ENCODE data around the gene FBN3. TPM values are rescaled to one million over a fixed set of nuclear protein-coding genes. Genes with fewer than 3 reads are reported as not detected.

Gene FBN3
- total RNA-seq, 1 donor from 2014 or later = 4.2 TPM

- no peak overlapping the region for H3K9ac ChIP-seq (ENCODE audit: low read depth in 1 of 3, low read length in 3 of 3)
- no peak overlapping the region for H3K27ac ChIP-seq (ENCODE audit: low read depth, low read length)
- peaks cover 38 to 56% (median 44%) of the 10 kb centered on the region in 3 donors for H3K27me3 ChIP-seq (ENCODE audit: control insufficient read depth in 3 of 3, insufficient read depth in 3 of 3, low read length in 3 of 3)
- H3K4me3 ChIP-seq (ENCODE audit: low read length in 3 of 3) = no peak overlapping the region
- peaks cover 0 to 4% (median 3%) of the 10 kb centered on the region in 3 donors for H3K4me1 ChIP-seq (ENCODE audit: control insufficient read depth in 3 of 3, insufficient read depth in 3 of 3, low read length in 3 of 3)
- H3K9me3 ChIP-seq (ENCODE audit: control insufficient read depth in 3 of 3, low read length in 3 of 3) = no peaks in the 10 kb centered on the region
- H3K36me3 ChIP-seq (ENCODE audit: control insufficient read depth in 3 of 3, insufficient read depth in 3 of 3, low read length in 3 of 3) = no peaks in the 10 kb centered on the region
Measured at GRCh38 chr19:8148410-8149260, 757 bp downstream of the FBN3 start.

- Histone ChIP-seq H3K27ac (ENCODE audit: low read depth, low read length) (no peak overlapping the region), H3K9me3 (ENCODE audit: control insufficient read depth in 3 of 3, low read length in 3 of 3) (no peaks in the 10 kb centered on the region), H3K4me3 (ENCODE audit: low read length in 3 of 3) (no peak overlapping the region), H3K9ac (ENCODE audit: low read depth in 1 of 3, low read length in 3 of 3) (no peak overlapping the region), H3K36me3 (ENCODE audit: control insufficient read depth in 3 of 3, insufficient read depth in 3 of 3, low read length in 3 of 3) (no peaks in the 10 kb centered on the region), H3K27me3 (ENCODE audit: control insufficient read depth in 3 of 3, insufficient read depth in 3 of 3, low read length in 3 of 3) (peaks cover 35 to 56% (median 40%) of the 10 kb centered on the region in 3 donors), H3K4me1 (ENCODE audit: control insufficient read depth in 3 of 3, insufficient read depth in 3 of 3, low read length in 3 of 3) (peaks cover 0 to 4% (median 3%) of the 10 kb centered on the region in 3 donors)
Measured at GRCh38 chr19:8148088-8148409, 1.3 kb downstream of the FBN3 start.

GRCh38 chr19:8147582-8147978 is 1.8 kb downstream of the FBN3 start:
- Histone ChIP-seq H3K27me3 (ENCODE audit: control insufficient read depth in 3 of 3, insufficient read depth in 3 of 3, low read length in 3 of 3) (peaks cover 33 to 56% (median 40%) of the 10 kb centered on the region in 3 donors), H3K9ac (ENCODE audit: low read depth in 1 of 3, low read length in 3 of 3) (no peak overlapping the region), H3K27ac (ENCODE audit: low read depth, low read length) (no peak overlapping the region), H3K36me3 (ENCODE audit: control insufficient read depth in 3 of 3, insufficient read depth in 3 of 3, low read length in 3 of 3) (no peaks in the 10 kb centered on the region), H3K9me3 (ENCODE audit: control insufficient read depth in 3 of 3, low read length in 3 of 3) (no peaks in the 10 kb centered on the region), H3K4me1 (ENCODE audit: control insufficient read depth in 3 of 3, insufficient read depth in 3 of 3, low read length in 3 of 3) (peaks cover 0 to 4% (median 3%) of the 10 kb centered on the region in 3 donors), H3K4me3 (ENCODE audit: low read length in 3 of 3) (no peak overlapping the region)

- peaks cover 0 to 4% (median 3%) of the 10 kb centered on the region in 3 donors for H3K4me1 ChIP-seq (ENCODE audit: control insufficient read depth in 3 of 3, insufficient read depth in 3 of 3, low read length in 3 of 3)
- no peak overlapping the region for H3K4me3 ChIP-seq (ENCODE audit: low read length in 3 of 3)
- no peak overlapping the region for H3K27ac ChIP-seq (ENCODE audit: low read depth, low read length)
- H3K9me3 ChIP-seq (ENCODE audit: control insufficient read depth in 3 of 3, low read length in 3 of 3) = no peaks in the 10 kb centered on the region
- no peaks in the 10 kb centered on the region for H3K36me3 ChIP-seq (ENCODE audit: control insufficient read depth in 3 of 3, insufficient read depth in 3 of 3, low read length in 3 of 3)
- H3K27me3 ChIP-seq (ENCODE audit: control insufficient read depth in 3 of 3, insufficient read depth in 3 of 3, low read length in 3 of 3) = peaks cover 33 to 59% (median 40%) of the 10 kb centered on the region in 3 donors
- no peak overlapping the region for H3K9ac ChIP-seq (ENCODE audit: low read depth in 1 of 3, low read length in 3 of 3)
Measured at GRCh38 chr19:8146877-8147581, 2.4 kb downstream of the FBN3 start.

- Histone ChIP-seq H3K27me3 (ENCODE audit: control insufficient read depth in 3 of 3, insufficient read depth in 3 of 3, low read length in 3 of 3) (peaks cover 28 to 44% (median 29%) of the 10 kb centered on the region in 3 donors), H3K36me3 (ENCODE audit: control insufficient read depth in 3 of 3, insufficient read depth in 3 of 3, low read length in 3 of 3) (no peaks in the 10 kb centered on the region), H3K4me3 (ENCODE audit: low read length in 3 of 3) (no peak overlapping the region), H3K9me3 (ENCODE audit: control insufficient read depth in 3 of 3, low read length in 3 of 3) (no peaks in the 10 kb centered on the region), H3K27ac (ENCODE audit: low read depth, low read length) (no peak overlapping the region), H3K4me1 (ENCODE audit: control insufficient read depth in 3 of 3, insufficient read depth in 3 of 3, low read length in 3 of 3) (peaks cover 0 to 4% (median 3%) of the 10 kb centered on the region in 3 donors), H3K9ac (ENCODE audit: low read depth in 1 of 3, low read length in 3 of 3) (no peak overlapping the region)
Measured at GRCh38 chr19:8144273-8144995, 5.0 kb downstream of the FBN3 start.

- peaks cover 19 to 37% (median 21%) of the 10 kb centered on the region in 3 donors for H3K27me3 ChIP-seq (ENCODE audit: control insufficient read depth in 3 of 3, insufficient read depth in 3 of 3, low read length in 3 of 3)
- H3K4me3 ChIP-seq (ENCODE audit: low read length in 3 of 3) = no peak overlapping the region
- no peak overlapping the region for H3K9ac ChIP-seq (ENCODE audit: low read depth in 1 of 3, low read length in 3 of 3)
- no peaks in the 10 kb centered on the region for H3K36me3 ChIP-seq (ENCODE audit: control insufficient read depth in 3 of 3, insufficient read depth in 3 of 3, low read length in 3 of 3)
- H3K4me1 ChIP-seq (ENCODE audit: control insufficient read depth in 3 of 3, insufficient read depth in 3 of 3, low read length in 3 of 3) = peaks cover 0 to 2% (median 0%) of the 10 kb centered on the region in 3 donors
- H3K9me3 ChIP-seq (ENCODE audit: control insufficient read depth in 3 of 3, low read length in 3 of 3) = no peaks in the 10 kb centered on the region
- no peak overlapping the region for H3K27ac ChIP-seq (ENCODE audit: low read depth, low read length)
Measured at GRCh38 chr19:8143041-8143440, 6.4 kb downstream of the FBN3 start.

GRCh38 chr19:8142513-8142900 is 6.9 kb downstream of the FBN3 start:
- no peaks in the 10 kb centered on the region for H3K9me3 ChIP-seq (ENCODE audit: control insufficient read depth in 3 of 3, low read length in 3 of 3)
- no peaks in the 10 kb centered on the region for H3K36me3 ChIP-seq (ENCODE audit: control insufficient read depth in 3 of 3, insufficient read depth in 3 of 3, low read length in 3 of 3)
- H3K9ac ChIP-seq (ENCODE audit: low read depth in 1 of 3, low read length in 3 of 3) = no peak overlapping the region
- H3K4me3 ChIP-seq (ENCODE audit: low read length in 3 of 3) = no peak overlapping the region
- H3K4me1 ChIP-seq (ENCODE audit: control insufficient read depth in 3 of 3, insufficient read depth in 3 of 3, low read length in 3 of 3) = peaks cover 0 to 2% (median 0%) of the 10 kb centered on the region in 3 donors
- H3K27me3 ChIP-seq (ENCODE audit: control insufficient read depth in 3 of 3, insufficient read depth in 3 of 3, low read length in 3 of 3) = peaks cover 13 to 31% (median 17%) of the 10 kb centered on the region in 3 donors
- H3K27ac ChIP-seq (ENCODE audit: low read depth, low read length) = no peak overlapping the region

GRCh38 chr19:8141726-8142512 is 7.5 kb downstream of the FBN3 start:
- H3K9ac ChIP-seq (ENCODE audit: low read depth in 1 of 3, low read length in 3 of 3) = no peak overlapping the region
- no peak overlapping the region for H3K27ac ChIP-seq (ENCODE audit: low read depth, low read length)
- H3K36me3 ChIP-seq (ENCODE audit: control insufficient read depth in 3 of 3, insufficient read depth in 3 of 3, low read length in 3 of 3) = no peaks in the 10 kb centered on the region
- peaks cover 0 to 2% (median 0%) of the 10 kb centered on the region in 3 donors for H3K4me1 ChIP-seq (ENCODE audit: control insufficient read depth in 3 of 3, insufficient read depth in 3 of 3, low read length in 3 of 3)
- H3K9me3 ChIP-seq (ENCODE audit: control insufficient read depth in 3 of 3, low read length in 3 of 3) = no peaks in the 10 kb centered on the region
- H3K27me3 ChIP-seq (ENCODE audit: control insufficient read depth in 3 of 3, insufficient read depth in 3 of 3, low read length in 3 of 3) = peaks cover 7 to 25% (median 17%) of the 10 kb centered on the region in 3 donors
- H3K4me3 ChIP-seq (ENCODE audit: low read length in 3 of 3) = no peak overlapping the region

- H3K9ac ChIP-seq (ENCODE audit: low read depth in 1 of 3, low read length in 3 of 3) = no peak overlapping the region
- H3K9me3 ChIP-seq (ENCODE audit: control insufficient read depth in 3 of 3, low read length in 3 of 3) = no peaks in the 10 kb centered on the region
- H3K36me3 ChIP-seq (ENCODE audit: control insufficient read depth in 3 of 3, insufficient read depth in 3 of 3, low read length in 3 of 3) = no peaks in the 10 kb centered on the region
- H3K4me1 ChIP-seq (ENCODE audit: control insufficient read depth in 3 of 3, insufficient read depth in 3 of 3, low read length in 3 of 3) = peaks cover 0 to 2% (median 0%) of the 10 kb centered on the region in 3 donors
- H3K4me3 ChIP-seq (ENCODE audit: low read length in 3 of 3) = no peak overlapping the region
- peaks cover 2 to 6% (median 3%) of the 10 kb centered on the region in 3 donors for H3K27me3 ChIP-seq (ENCODE audit: control insufficient read depth in 3 of 3, insufficient read depth in 3 of 3, low read length in 3 of 3)
- no peak overlapping the region for H3K27ac ChIP-seq (ENCODE audit: low read depth, low read length)
Measured at GRCh38 chr19:8138201-8138600, 11.2 kb downstream of the FBN3 start.
